ENCODE measurements around the gene CSNK2A2. TPM values are rescaled to one million over a fixed set of nuclear protein-coding genes. Genes with fewer than 3 reads are reported as not detected.

The CSNK2A2 gene
- polyA plus RNA-seq, 6 donors from 2014 or later = 5.9 to 12.2 (median 9.9) TPM

GRCh38 chr16:58195344-58195743 is 2.6 kb downstream of the CSNK2A2 start:
- H3K4me3 Mint-ChIP-seq = peak overlapping the region in 1 of 8 donors; percentile 90
- no peak for ATAC-seq (ENCODE audit: low read depth in 2 of 2)
- no peaks in the 10 kb centered on the region for H3K9me3 Mint-ChIP-seq
- H3K27ac Mint-ChIP-seq = peak overlapping the region in 2 of 6 donors; percentile 16 to 33
- H3K4me1 Mint-ChIP-seq = peaks cover 32 to 60% (median 33%) of the 10 kb centered on the region in 3 donors
- H3K27me3 Mint-ChIP-seq = peaks cover 0 to 8% (median 0%) of the 10 kb centered on the region in 3 donors
- DNase-seq = no peak
- peaks cover 7 to 23% of the 10 kb centered on the region in 2 donors for H3K36me3 Mint-ChIP-seq

- H3K4me1 Mint-ChIP-seq = peaks cover 32 to 60% (median 33%) of the 10 kb centered on the region in 3 donors
- no peak for DNase-seq
- H3K27me3 Mint-ChIP-seq = peaks cover 0 to 2% (median 0%) of the 10 kb centered on the region in 3 donors
- ATAC-seq (ENCODE audit: low read depth in 2 of 2) = no peak
- no peak overlapping the region for H3K27ac Mint-ChIP-seq
- no peaks in the 10 kb centered on the region for H3K9me3 Mint-ChIP-seq
- H3K4me3 Mint-ChIP-seq = peak overlapping the region in 2 of 8 donors; percentile 10 to 90
- H3K36me3 Mint-ChIP-seq = peaks cover 7 to 27% of the 10 kb centered on the region in 2 donors
Observed at GRCh38 chr16:58194790-58195189, 3.1 kb downstream of the CSNK2A2 start.

GRCh38 chr16:58187665-58188421 is 10.1 kb downstream of the CSNK2A2 start:
- H3K27ac Mint-ChIP-seq = no peak overlapping the region
- H3K27me3 Mint-ChIP-seq = no peaks in the 10 kb centered on the region
- peaks cover 5 to 21% (median 5%) of the 10 kb centered on the region in 3 donors for H3K4me1 Mint-ChIP-seq
- H3K4me3 Mint-ChIP-seq = peak overlapping the region in 1 of 8 donors; percentile 57
- H3K36me3 Mint-ChIP-seq = peaks cover 23 to 32% of the 10 kb centered on the region in 2 donors
- DNase-seq (no peak), ATAC-seq (ENCODE audit: low read depth in 2 of 2) (no peak)
- H3K9me3 Mint-ChIP-seq = no peaks in the 10 kb centered on the region

- no peaks in the 10 kb centered on the region for H3K9me3 Mint-ChIP-seq
- DNase-seq (no peak), ATAC-seq (ENCODE audit: low read depth in 2 of 2) (no peak)
- no peak overlapping the region for H3K4me3 Mint-ChIP-seq
- no peaks in the 10 kb centered on the region for H3K27me3 Mint-ChIP-seq
- H3K27ac Mint-ChIP-seq = peak overlapping the region in 1 of 6 donors; percentile 71
- peaks cover 5 to 21% (median 5%) of the 10 kb centered on the region in 3 donors for H3K4me1 Mint-ChIP-seq
- peaks cover 23 to 28% of the 10 kb centered on the region in 2 donors for H3K36me3 Mint-ChIP-seq
Observed at GRCh38 chr16:58187092-58187491, 10.8 kb downstream of the CSNK2A2 start.

GRCh38 chr16:58186176-58186944 is 11.5 kb downstream of the CSNK2A2 start:
- Mint-ChIP-seq H3K4me3 (no peak overlapping the region), H3K4me1 (peaks cover under 1 to 15% (median 5%) of the 10 kb centered on the region in 3 donors), H3K27ac (no peak overlapping the region), H3K9me3 (no peaks in the 10 kb centered on the region), H3K27me3 (no peaks in the 10 kb centered on the region), H3K36me3 (peaks cover 23 to 35% of the 10 kb centered on the region in 2 donors)
- no peak for ATAC-seq (ENCODE audit: low read depth in 2 of 2)
- no peak for DNase-seq

GRCh38 chr16:58177353-58177710 is 20.6 kb downstream of the CSNK2A2 start:
- Mint-ChIP-seq H3K9me3 (no peaks in the 10 kb centered on the region), H3K4me1 (peaks cover 0 to 14% (median 10%) of the 10 kb centered on the region in 3 donors), H3K27ac (no peak overlapping the region), H3K4me3 (no peak overlapping the region), H3K36me3 (peaks cover 30 to 31% of the 10 kb centered on the region in 2 donors), H3K27me3 (no peaks in the 10 kb centered on the region)
- no peak for DNase-seq
- ATAC-seq (ENCODE audit: low read depth in 2 of 2) = no peak

GRCh38 chr16:58176608-58177352 is 21.1 kb downstream of the CSNK2A2 start:
- no peak for ATAC-seq (ENCODE audit: low read depth in 2 of 2)
- Mint-ChIP-seq H3K36me3 (peaks cover 28 to 31% of the 10 kb centered on the region in 2 donors), H3K9me3 (no peaks in the 10 kb centered on the region), H3K27ac (peak overlapping the region in 1 of 6 donors; percentile 9), H3K27me3 (no peaks in the 10 kb centered on the region), H3K4me1 (peaks cover 0 to 14% (median 10%) of the 10 kb centered on the region in 3 donors), H3K4me3 (no peak overlapping the region)
- DNase-seq = no peak

GRCh38 chr16:58170223-58170622 is 27.7 kb downstream of the CSNK2A2 start:
- Mint-ChIP-seq H3K36me3 (peaks cover 15 to 36% of the 10 kb centered on the region in 2 donors), H3K9me3 (no peaks in the 10 kb centered on the region), H3K27me3 (no peaks in the 10 kb centered on the region), H3K4me3 (no peak overlapping the region), H3K4me1 (peaks cover 0 to 3% (median 0%) of the 10 kb centered on the region in 3 donors), H3K27ac (no peak overlapping the region)
- DNase-seq (no peak), ATAC-seq (ENCODE audit: low read depth in 2 of 2) (no peak)

GRCh38 chr16:58160855-58161254 is 37.1 kb downstream of the CSNK2A2 start:
- Mint-ChIP-seq H3K36me3 (peaks cover 21 to 31% of the 10 kb centered on the region in 2 donors), H3K4me3 (no peak overlapping the region), H3K4me1 (no peaks in the 10 kb centered on the region), H3K27me3 (no peaks in the 10 kb centered on the region), H3K27ac (no peak overlapping the region), H3K9me3 (no peaks in the 10 kb centered on the region)
- DNase-seq (no peak), ATAC-seq (ENCODE audit: low read depth in 2 of 2) (no peak)

GRCh38 chr16:58158725-58159124 is 39.2 kb downstream of the CSNK2A2 start:
- no peak for DNase-seq
- H3K27me3 Mint-ChIP-seq = no peaks in the 10 kb centered on the region
- H3K9me3 Mint-ChIP-seq = no peaks in the 10 kb centered on the region
- H3K36me3 Mint-ChIP-seq = peaks cover 9 to 14% of the 10 kb centered on the region in 2 donors
- H3K4me1 Mint-ChIP-seq = no peaks in the 10 kb centered on the region
- H3K27ac Mint-ChIP-seq = no peak overlapping the region
- no peak overlapping the region for H3K4me3 Mint-ChIP-seq
- no peak for ATAC-seq (ENCODE audit: low read depth in 2 of 2)

GRCh38 chr16:58157951-58158540 is 39.9 kb downstream of the CSNK2A2 start:
- Mint-ChIP-seq H3K4me1 (no peaks in the 10 kb centered on the region), H3K9me3 (no peaks in the 10 kb centered on the region), H3K4me3 (no peak overlapping the region), H3K27ac (peak overlapping the region in 1 of 6 donors; percentile 35), H3K27me3 (no peaks in the 10 kb centered on the region), H3K36me3 (peaks cover 9 to 14% of the 10 kb centered on the region in 2 donors)
- DNase-seq = no peak
- no peak for ATAC-seq (ENCODE audit: low read depth in 2 of 2)

GRCh38 chr16:58157239-58157638 is 40.7 kb downstream of the CSNK2A2 start:
- Mint-ChIP-seq H3K36me3 (peaks cover 9 to 14% of the 10 kb centered on the region in 2 donors), H3K9me3 (no peaks in the 10 kb centered on the region), H3K4me1 (no peaks in the 10 kb centered on the region), H3K27ac (no peak overlapping the region), H3K4me3 (no peak overlapping the region), H3K27me3 (no peaks in the 10 kb centered on the region)
- DNase-seq = no peak
- ATAC-seq (ENCODE audit: low read depth in 2 of 2) = no peak

GRCh38 chr16:58155839-58156238 is 42.1 kb downstream of the CSNK2A2 start:
- Mint-ChIP-seq H3K4me3 (no peak overlapping the region), H3K4me1 (no peaks in the 10 kb centered on the region), H3K27me3 (no peaks in the 10 kb centered on the region), H3K36me3 (peaks cover 0 to 9% of the 10 kb centered on the region in 2 donors), H3K9me3 (no peaks in the 10 kb centered on the region), H3K27ac (no peak overlapping the region)
- ATAC-seq (ENCODE audit: low read depth in 2 of 2) (no peak), DNase-seq (no peak)

Data from naive B cell (primary cell).